Activated T-helper 1 cell treated with anti-CD3 and anti-CD28 coated beads, Interleukin-12 subunit alpha, Interleukin-12 subunit beta, Interleukin-2, Interleukin-4 antibody, amounts not matched to agents 30 ng/mL and 10 ng/mL and 1 ng/mL, durations not matched to agents 14 hours and 24 hours and 36 hours (primary cell): ENCODE results near the gene AP3M1. TPM values are rescaled to one million over a fixed set of nuclear protein-coding genes. Genes with fewer than 3 reads are reported as not detected.

Experiments
- DNase-seq: peaks from one replicate; pipeline ENCODE4 v3.0.0; 2021; ENCODE audit warnings: low spot score
- H3K27ac Mint-ChIP-seq: one replicate; pipeline ENCODE4 v1.8.0; 2021; ENCODE audit warnings: mild to moderate bottlenecking, mixed read lengths
- H3K27me3 Mint-ChIP-seq: one replicate; pipeline ENCODE4 v1.8.0; 2022; ENCODE audit warnings: mild to moderate bottlenecking, moderate library complexity, mixed read lengths; ENCODE audit not compliant: insufficient read depth
- H3K36me3 Mint-ChIP-seq: one replicate; pipeline ENCODE4 v1.8.0; 2021; ENCODE audit warnings: low read depth, mixed read lengths
- H3K4me1 Mint-ChIP-seq: one replicate; pipeline ENCODE4 v1.8.0; 2021; ENCODE audit warnings: low read depth, mixed read lengths
- H3K4me3 Mint-ChIP-seq: one replicate; pipeline ENCODE4 v1.8.0; 2021; ENCODE audit warnings: mild to moderate bottlenecking, moderate library complexity, mixed read lengths
- H3K9me3 Mint-ChIP-seq: one replicate; pipeline ENCODE4 v1.8.0; 2021; ENCODE audit warnings: mixed read lengths
- intact Hi-C: fragments of 100-400 bp; cut with micrococcal nuclease; formaldehyde crosslinking; loops from one replicate; pipeline ENCODE4 v1.15.1; 2024
- total RNA-seq: library from RNA; stranded (reverse); gene quantifications from 2 replicates; pipeline ENCODE4 v1.2.3, GENCODE V29; 2022

The AP3M1 gene
- total RNA-seq, 1 donor from 2014 or later, result 48.3 TPM

GRCh38 chr10:74121368-74121767 is 29.3 kb downstream of the AP3M1 start:
- Mint-ChIP-seq H3K36me3 (peaks cover 63% of the 10 kb centered on the region), H3K4me1 (peaks cover 36% of the 10 kb centered on the region), H3K27me3 (no peaks in the 10 kb centered on the region), H3K9me3 (no peaks in the 10 kb centered on the region), H3K4me3 (no peak overlapping the region), H3K27ac (no peak overlapping the region)
- DNase-seq, result no peak
- intact Hi-C loops, result no loop called here

GRCh38 chr10:74120911-74121310 is 29.7 kb downstream of the AP3M1 start:
- Mint-ChIP-seq H3K36me3 (peaks cover 67% of the 10 kb centered on the region), H3K4me1 (peaks cover 36% of the 10 kb centered on the region), H3K4me3 (no peak overlapping the region), H3K27ac (no peak overlapping the region), H3K9me3 (no peaks in the 10 kb centered on the region), H3K27me3 (no peaks in the 10 kb centered on the region)
- intact Hi-C loops, result no loop called here
- no peak for DNase-seq

DNA sequence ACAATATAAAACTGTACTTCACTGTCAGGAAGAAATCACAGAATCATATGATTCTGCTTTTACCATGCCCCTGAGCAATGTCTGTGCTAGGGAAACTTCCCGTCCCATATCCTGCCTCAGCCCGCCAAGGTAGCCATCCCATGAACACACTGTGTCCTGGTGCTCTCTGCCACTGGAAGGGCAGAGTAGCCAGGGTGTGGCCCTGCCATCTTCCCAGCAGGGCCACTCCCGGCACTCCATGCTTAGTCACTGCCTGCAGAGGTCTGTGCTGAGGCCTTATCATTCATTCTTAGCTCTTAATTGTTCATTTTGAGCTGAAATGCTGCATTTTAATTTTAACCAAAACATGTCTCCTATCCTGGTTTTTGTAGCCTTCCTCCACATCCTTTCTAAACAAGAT is 31.8 kb downstream of the AP3M1 start:
- intact Hi-C loops, result no loop called here
- no peaks in the 10 kb centered on the region for H3K9me3 Mint-ChIP-seq
- DNase-seq, result no peak
- peaks cover 34% of the 10 kb centered on the region for H3K4me1 Mint-ChIP-seq
- H3K27ac Mint-ChIP-seq, result peak overlapping the region; percentile 62
- no peak overlapping the region for H3K4me3 Mint-ChIP-seq
- H3K27me3 Mint-ChIP-seq, result no peaks in the 10 kb centered on the region
- peaks cover 78% of the 10 kb centered on the region for H3K36me3 Mint-ChIP-seq

GRCh38 chr10:74117738-74118137 is 32.9 kb downstream of the AP3M1 start:
- H3K27ac Mint-ChIP-seq, result peak overlapping the region; percentile 68
- DNase-seq, result no peak
- H3K4me3 Mint-ChIP-seq, result no peak overlapping the region
- peaks cover 26% of the 10 kb centered on the region for H3K4me1 Mint-ChIP-seq
- H3K9me3 Mint-ChIP-seq, result no peaks in the 10 kb centered on the region
- intact Hi-C loops, result no loop called here
- H3K36me3 Mint-ChIP-seq, result peaks cover 76% of the 10 kb centered on the region
- H3K27me3 Mint-ChIP-seq, result no peaks in the 10 kb centered on the region

DNA sequence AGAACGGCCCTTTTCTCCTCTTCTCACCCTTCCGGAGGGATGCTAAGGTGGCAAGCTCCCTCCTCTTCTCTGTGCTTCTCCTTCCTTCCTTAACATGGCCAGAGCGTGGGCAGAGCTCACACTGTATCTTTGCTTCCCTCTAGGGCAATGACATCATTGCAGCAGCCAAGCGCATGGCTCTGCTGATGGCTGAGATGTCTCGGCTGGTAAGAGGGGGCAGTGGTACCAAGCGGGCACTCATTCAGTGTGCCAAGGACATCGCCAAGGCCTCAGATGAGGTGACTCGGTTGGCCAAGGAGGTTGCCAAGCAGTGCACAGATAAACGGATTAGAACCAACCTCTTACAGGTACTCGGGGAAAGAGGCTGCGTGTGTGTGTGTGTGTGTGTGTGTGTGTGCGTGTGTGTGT is 36.6 kb downstream of the AP3M1 start:
- no peak for DNase-seq
- Mint-ChIP-seq H3K4me3 (no peak overlapping the region), H3K9me3 (no peaks in the 10 kb centered on the region), H3K36me3 (peaks cover 72% of the 10 kb centered on the region), H3K27ac (peak overlapping the region; percentile 37), H3K4me1 (peaks cover 30% of the 10 kb centered on the region), H3K27me3 (no peaks in the 10 kb centered on the region)
- intact Hi-C loops, result no loop called here

DNA sequence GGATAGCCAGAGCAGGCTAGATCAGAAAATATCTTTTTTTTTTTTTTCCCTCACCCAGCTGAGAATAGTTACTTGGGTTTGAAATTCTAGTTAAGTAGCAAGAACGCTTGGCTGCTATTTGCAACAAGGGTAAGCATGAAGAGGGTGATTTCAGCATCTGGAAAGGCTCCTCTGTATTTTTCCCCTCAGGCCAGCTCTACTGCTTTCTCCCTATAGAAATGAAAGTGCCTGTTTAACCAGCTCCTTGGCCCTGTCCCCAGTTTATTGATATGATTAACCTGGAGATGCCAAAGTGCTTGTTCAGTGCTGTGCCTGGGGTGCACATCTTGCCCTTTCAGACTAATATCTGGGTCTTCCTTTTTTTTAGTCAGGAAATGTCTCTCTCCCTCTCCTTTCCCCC is 37.1 kb downstream of the AP3M1 start:
- Mint-ChIP-seq H3K27me3 (no peaks in the 10 kb centered on the region), H3K9me3 (no peaks in the 10 kb centered on the region), H3K36me3 (peaks cover 67% of the 10 kb centered on the region), H3K27ac (peak overlapping the region; percentile 37), H3K4me1 (peaks cover 27% of the 10 kb centered on the region), H3K4me3 (no peak overlapping the region)
- intact Hi-C loops, result no loop called here
- DNase-seq, result no peak

DNA sequence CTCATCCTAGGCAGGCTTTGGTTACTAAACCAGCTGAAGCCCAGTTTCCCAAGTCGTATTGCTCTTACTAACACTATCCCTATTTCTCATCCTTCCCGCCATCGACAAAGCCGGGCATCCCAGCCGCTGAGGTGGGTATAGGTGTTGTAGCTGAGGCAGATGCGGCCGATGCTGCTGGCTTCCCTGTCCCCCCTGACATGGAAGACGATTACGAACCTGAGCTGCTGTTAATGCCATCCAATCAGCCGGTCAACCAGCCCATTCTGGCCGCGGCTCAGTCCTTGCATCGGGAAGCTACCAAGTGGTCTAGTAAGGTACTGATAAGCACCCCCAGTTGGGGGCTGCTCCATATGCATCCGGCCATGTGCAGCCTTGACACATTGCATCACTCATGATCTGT is 38.8 kb downstream of the AP3M1 start:
- DNase-seq, result no peak
- H3K4me3 Mint-ChIP-seq, result no peak overlapping the region
- peaks cover 11% of the 10 kb centered on the region for H3K4me1 Mint-ChIP-seq
- H3K9me3 Mint-ChIP-seq, result no peaks in the 10 kb centered on the region
- peaks cover 66% of the 10 kb centered on the region for H3K36me3 Mint-ChIP-seq
- no peaks in the 10 kb centered on the region for H3K27me3 Mint-ChIP-seq
- H3K27ac Mint-ChIP-seq, result no peak overlapping the region
- intact Hi-C loops, result no loop called here

GRCh38 chr10:74110120-74110519 is 40.5 kb downstream of the AP3M1 start:
- no peaks in the 10 kb centered on the region for H3K27me3 Mint-ChIP-seq
- H3K4me1 Mint-ChIP-seq, result peaks cover 11% of the 10 kb centered on the region
- no peak overlapping the region for H3K4me3 Mint-ChIP-seq
- H3K36me3 Mint-ChIP-seq, result peaks cover 61% of the 10 kb centered on the region
- DNase-seq, result no peak
- H3K9me3 Mint-ChIP-seq, result no peaks in the 10 kb centered on the region
- H3K27ac Mint-ChIP-seq, result no peak overlapping the region
- intact Hi-C loops, result no loop called here

GRCh38 chr10:74109452-74109851 is 41.2 kb downstream of the AP3M1 start:
- Mint-ChIP-seq H3K4me3 (no peak overlapping the region), H3K4me1 (peaks cover 11% of the 10 kb centered on the region), H3K36me3 (peaks cover 60% of the 10 kb centered on the region), H3K27ac (no peak overlapping the region), H3K9me3 (no peaks in the 10 kb centered on the region), H3K27me3 (no peaks in the 10 kb centered on the region)
- DNase-seq, result no peak
- intact Hi-C loops, result no loop called here

DNA sequence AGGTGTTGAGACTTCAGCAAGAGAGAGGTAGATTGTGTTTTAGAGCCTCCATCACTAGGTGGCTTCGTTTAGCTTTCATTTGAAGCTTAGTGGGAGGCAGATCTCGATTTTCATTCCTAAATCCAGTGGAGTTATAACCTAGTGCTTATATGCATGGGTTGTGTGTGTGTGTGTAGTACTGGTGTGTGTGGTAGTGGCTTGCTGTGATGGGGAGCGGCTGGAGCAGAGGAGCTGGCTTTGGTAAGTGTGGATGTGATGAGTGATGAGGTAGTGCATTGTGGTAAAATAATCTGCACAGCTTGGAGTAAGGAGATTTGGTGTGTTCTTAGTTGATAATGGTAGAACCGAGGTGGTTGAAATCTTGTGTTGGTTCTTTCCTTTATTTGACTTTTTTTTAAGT is 43.2 kb downstream of the AP3M1 start:
- intact Hi-C loops, result no loop called here
- H3K4me1 Mint-ChIP-seq, result peaks cover 11% of the 10 kb centered on the region
- no peak overlapping the region for H3K27ac Mint-ChIP-seq
- no peak for DNase-seq
- H3K9me3 Mint-ChIP-seq, result no peaks in the 10 kb centered on the region
- no peaks in the 10 kb centered on the region for H3K27me3 Mint-ChIP-seq
- no peak overlapping the region for H3K4me3 Mint-ChIP-seq
- H3K36me3 Mint-ChIP-seq, result peaks cover 50% of the 10 kb centered on the region

- H3K27ac Mint-ChIP-seq, result no peak overlapping the region
- H3K4me3 Mint-ChIP-seq, result no peak overlapping the region
- H3K36me3 Mint-ChIP-seq, result peaks cover 36% of the 10 kb centered on the region
- DNase-seq, result no peak
- H3K4me1 Mint-ChIP-seq, result peaks cover 11% of the 10 kb centered on the region
- no peaks in the 10 kb centered on the region for H3K9me3 Mint-ChIP-seq
- H3K27me3 Mint-ChIP-seq, result no peaks in the 10 kb centered on the region
- intact Hi-C loops, result no loop called here
Observed at GRCh38 chr10:74104996-74105395, 45.6 kb downstream of the AP3M1 start.

DNA sequence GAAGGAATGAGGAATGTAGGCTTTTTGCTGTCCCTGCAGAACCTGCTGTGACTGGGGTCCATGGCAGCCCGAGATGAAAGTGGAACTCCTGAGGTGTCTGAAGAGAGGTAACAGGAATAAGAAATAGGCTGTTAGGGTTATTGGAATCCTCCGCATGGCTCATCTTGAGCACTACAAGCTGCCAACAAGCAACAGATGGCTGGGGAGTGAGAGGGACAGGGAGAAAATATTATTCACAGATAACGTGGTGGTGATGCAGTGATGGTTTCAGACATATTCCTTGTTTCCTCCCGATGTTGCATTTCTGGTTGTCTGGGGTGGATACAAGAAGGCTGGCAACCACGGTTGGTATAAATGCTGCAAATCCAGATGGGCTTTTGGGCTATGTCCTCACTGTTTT is 46.1 kb downstream of the AP3M1 start:
- no peak for DNase-seq
- no peaks in the 10 kb centered on the region for H3K9me3 Mint-ChIP-seq
- H3K36me3 Mint-ChIP-seq, result peaks cover 36% of the 10 kb centered on the region
- no peaks in the 10 kb centered on the region for H3K27me3 Mint-ChIP-seq
- H3K27ac Mint-ChIP-seq, result no peak overlapping the region
- no peak overlapping the region for H3K4me3 Mint-ChIP-seq
- intact Hi-C loops, result no loop called here
- peaks cover 6% of the 10 kb centered on the region for H3K4me1 Mint-ChIP-seq

- H3K36me3 Mint-ChIP-seq, result peaks cover 39% of the 10 kb centered on the region
- intact Hi-C loops, result loop anchor here (1.0 kb wide), 2 partner anchors 217 to 254 kb away; no protein-coding TSS in a partner anchor
- no peaks in the 10 kb centered on the region for H3K9me3 Mint-ChIP-seq
- H3K27ac Mint-ChIP-seq, result no peak overlapping the region
- no peak for DNase-seq
- H3K4me1 Mint-ChIP-seq, result peaks cover 7% of the 10 kb centered on the region
- no peaks in the 10 kb centered on the region for H3K27me3 Mint-ChIP-seq
- no peak overlapping the region for H3K4me3 Mint-ChIP-seq
Observed at GRCh38 chr10:74103560-74104258, 46.9 kb downstream of the AP3M1 start.

DNA sequence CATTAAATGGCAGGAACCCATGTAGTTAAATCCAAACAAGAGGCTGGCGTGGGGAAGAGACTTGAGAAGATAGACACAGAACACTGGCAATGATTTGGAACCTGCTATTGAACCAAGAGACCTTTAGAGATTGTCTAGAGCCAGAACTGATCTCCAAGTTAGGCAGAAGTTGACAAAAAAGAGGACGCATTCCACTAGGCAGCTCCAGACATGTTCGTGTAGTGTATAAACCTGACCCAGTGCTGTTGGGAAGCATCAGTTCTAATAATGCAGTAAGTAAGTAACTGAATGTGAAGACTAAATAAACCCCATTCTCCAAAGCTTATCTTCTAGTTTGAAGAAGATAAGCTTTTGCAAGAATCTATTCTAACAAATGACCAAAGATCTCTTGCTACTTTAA is 50.8 kb downstream of the AP3M1 start:
- DNase-seq, result no peak
- Mint-ChIP-seq H3K27ac (no peak overlapping the region), H3K9me3 (no peaks in the 10 kb centered on the region), H3K27me3 (no peaks in the 10 kb centered on the region), H3K4me3 (no peak overlapping the region), H3K4me1 (peaks cover 9% of the 10 kb centered on the region), H3K36me3 (peaks cover 39% of the 10 kb centered on the region)
- intact Hi-C loops, result no loop called here
